ENCODE measurements around the gene FADS3.
A peak's percentile ranks its signal among the peaks of the same experiment; 100 is the strongest.
"Not testable (repeated sequence)": the region's sequence is repeated elsewhere in the genome, so short reads cannot be mapped to it uniquely, and the experiment has no call there.

FADS3 gene

DNA sequence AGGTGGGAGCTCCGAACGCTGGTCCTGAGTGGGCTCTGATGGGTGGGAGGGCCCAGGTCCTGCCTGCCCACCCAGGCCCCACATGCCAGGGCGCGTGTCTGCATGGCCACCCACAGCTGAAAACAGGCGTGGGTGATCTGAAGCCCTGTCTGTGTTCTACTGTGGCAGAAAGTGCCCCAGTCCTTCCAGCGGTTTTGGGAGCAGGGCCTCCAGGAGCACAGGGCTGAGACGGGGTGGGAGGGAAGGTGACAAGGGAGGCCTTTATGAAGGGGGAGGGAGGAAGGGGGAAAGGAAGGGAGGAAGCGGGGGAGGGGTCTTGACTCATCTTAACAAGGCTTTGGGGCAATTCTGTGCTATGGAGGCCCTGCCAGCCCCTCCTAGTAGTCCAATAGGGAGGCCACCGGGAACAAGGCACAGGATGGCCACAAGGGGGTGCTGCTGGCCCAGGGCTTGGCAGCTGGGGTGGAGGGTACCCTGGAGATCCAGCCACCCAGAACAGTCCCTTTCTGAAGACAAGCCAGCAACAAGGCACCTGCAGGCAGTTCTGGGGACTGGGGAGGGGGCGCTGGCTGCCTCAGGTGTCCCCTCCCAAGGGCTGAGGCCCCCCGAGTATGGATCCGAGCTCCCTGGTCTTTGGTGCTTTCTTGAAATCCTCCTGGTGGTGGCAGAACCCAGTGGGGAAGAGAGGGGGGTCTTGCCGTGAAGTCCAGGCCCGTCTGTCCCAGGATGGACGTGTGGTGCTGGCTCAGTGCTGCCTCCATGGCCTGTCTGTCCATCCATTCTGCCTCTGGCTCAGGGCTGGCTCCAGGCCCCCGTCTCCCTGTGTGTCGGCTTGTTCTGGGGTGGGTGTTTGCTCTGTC, 6.3 kb upstream of the FADS3 start:
- peak; percentile 84 for DNase-seq

DNA sequence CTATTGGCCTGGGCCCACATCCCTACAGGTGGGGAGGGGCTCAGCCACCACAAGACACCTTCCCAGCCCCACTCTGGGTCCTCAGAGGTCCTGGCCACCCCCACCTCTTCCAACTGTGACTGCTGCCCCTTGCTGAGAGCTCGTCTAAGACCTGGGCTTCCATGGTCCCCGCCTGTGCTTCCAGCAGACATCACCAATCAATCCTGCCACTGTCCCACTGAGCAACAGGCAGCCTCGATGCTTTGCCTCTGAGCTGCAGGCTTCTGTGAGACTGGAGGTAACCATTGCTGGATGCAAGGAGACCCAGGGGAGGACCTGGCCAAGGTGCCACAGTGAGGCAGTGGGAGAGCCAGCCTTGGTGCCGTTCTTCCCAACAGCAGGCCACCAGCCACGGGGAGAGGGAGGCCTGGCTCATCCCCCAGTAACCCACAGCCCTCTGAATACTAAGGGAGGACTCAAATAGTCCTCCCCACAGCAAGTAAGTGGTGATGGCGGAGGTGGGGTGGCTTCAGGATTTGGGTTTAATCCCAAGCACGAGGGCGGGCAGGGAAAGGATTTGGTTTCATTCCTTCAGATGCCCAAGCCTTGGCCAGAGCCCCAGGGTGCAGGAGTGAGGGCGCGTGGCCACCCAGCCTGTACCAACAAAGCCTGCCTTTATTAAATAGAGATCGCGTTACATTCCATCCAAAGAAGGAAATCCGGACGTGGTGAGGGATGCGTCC, 5.5 kb upstream of the FADS3 start:
- no peak for DNase-seq

DNA sequence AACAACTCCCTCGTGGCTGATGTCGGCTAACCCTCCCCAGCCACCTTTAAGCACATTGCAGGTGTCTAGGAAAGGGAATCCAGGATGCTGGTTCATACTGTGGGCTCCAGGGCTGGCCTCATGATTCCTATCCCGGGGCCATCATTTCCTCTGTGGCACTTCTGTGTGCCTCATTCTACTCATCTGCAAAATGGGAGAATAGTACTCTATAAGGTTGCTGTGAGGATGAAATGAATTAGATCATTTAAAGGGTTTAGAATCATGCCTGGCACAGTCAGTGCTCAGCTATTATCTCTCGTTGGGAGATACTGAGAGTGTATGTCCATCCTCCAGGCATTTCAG, 4.3 kb upstream of the FADS3 start:
- no peak for DNase-seq

GRCh38 chr11:61895046-61895717, 3.8 kb upstream of the FADS3 start:
- DNase-seq, result no peak

DNA sequence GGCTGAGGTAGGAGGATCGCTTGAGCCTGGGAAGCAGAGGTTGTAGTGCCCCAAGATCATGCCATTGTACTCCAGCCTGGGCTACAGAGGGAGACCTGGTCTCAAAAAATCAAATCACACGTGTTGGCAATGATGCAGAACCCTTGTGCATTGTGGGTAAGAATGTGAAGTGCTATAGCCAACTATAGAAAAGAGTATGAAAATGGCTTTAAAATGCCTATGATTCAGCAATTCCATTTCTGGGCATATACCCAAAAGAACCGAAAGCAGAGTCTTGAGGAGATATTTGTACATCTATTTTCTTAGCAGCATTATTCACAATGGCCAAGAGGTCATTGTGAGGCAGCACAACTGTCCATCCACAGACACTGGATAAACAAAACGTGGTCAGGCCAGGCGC, 2.6 kb upstream of the FADS3 start:
- peak; percentile 73 for DNase-seq

DNA sequence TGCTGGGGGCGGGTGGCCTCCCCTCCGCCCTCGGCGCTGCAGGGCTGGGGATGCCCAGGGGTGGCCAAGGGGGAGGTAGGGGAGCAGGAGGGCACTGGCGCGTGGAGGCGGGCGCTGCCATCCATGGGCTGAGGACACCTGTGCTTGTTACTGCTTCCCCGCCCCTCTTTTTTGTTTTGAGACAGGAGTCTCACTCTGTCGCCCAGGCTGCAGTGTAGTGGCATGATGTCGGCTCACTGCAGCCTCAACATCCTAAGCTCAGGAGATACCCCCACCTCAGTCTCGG, 683 bp upstream of the FADS3 start:
- no peak for DNase-seq

GRCh38 chr11:61890529-61891330, 615 bp downstream of the FADS3 start:
- peak; percentile 67 for DNase-seq

- no peak for DNase-seq
Observed at GRCh38 chr11:61889831-61890230, 1.5 kb downstream of the FADS3 start.

- DNase-seq, result no peak
Observed at GRCh38 chr11:61888590-61888989, 2.8 kb downstream of the FADS3 start.

- DNase-seq, result no peak
Observed at GRCh38 chr11:61887839-61888494, 3.4 kb downstream of the FADS3 start.

GRCh38 chr11:61886643-61887042, 4.7 kb downstream of the FADS3 start:
- DNase-seq, result no peak

GRCh38 chr11:61885784-61886580, 5.4 kb downstream of the FADS3 start:
- DNase-seq, result no peak

- peak; percentile 20 for DNase-seq
Observed at GRCh38 chr11:61885166-61885778, 6.1 kb downstream of the FADS3 start.

- no peak for DNase-seq
Observed at GRCh38 chr11:61883947-61884346, 7.4 kb downstream of the FADS3 start.

- DNase-seq, result no peak
Observed at GRCh38 chr11:61883327-61883726, 8.0 kb downstream of the FADS3 start.

DNA sequence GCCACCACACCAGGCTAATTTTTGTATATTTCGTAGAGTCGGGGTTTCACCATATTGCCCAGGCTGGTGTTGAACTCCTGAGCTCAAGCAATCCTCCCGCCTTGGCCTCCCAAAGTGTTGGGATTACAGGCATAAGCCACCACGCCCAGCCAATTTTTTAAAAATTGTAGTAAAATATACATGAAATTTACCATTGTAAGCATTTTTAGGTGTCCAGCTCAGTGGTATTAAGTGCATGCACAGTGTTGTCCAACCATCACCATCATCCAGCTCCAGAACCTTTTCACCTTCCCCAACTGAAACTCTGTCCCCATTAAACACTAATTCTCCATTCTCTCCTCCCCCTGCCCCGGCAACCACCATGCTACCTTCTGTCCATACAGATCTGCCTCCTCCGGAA, 8.5 kb downstream of the FADS3 start:
- no peak for DNase-seq

DNA sequence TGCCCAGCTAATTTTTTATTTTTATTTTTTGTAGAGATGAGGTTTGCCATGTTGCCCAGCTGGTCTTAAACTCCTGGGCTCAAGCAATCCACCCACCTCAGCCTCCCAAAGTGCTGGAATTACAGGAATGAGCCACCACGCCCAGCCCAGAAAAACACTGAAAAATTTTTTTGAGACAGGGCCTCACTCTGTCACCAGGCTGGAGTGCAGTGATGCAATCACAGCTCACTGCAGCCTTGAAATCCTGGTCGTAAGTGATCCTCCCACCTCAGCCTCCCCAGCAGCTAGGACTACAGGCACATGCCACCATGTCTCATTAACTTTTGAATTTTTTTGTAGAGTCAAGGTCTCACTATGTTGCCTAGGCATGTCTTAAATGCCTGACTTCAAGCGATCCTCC, 9.1 kb downstream of the FADS3 start:
- DNase-seq, result not testable (repeated sequence)

GRCh38 chr11:61881397-61881796, 9.9 kb downstream of the FADS3 start:
- DNase-seq, result no peak

DNA sequence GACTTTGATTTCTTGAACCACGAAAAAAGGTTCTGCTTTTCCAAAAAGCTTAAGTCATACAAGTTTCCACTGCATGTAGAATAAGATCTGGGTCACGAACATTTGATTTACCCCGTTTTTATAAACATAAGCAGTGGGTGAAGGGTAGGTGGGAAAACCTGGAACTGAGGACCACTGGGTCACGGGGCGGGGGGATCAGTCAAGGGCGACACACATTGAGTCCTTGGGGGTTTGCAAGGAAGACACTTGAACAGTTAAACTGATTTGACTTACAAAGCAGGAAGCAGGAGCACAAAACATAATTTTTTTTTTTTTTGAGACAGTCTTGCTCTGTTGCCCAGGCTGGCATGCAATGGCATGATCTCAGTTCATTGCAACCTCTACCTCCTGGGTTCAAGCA, 10.9 kb downstream of the FADS3 start:
- no peak for DNase-seq

GRCh38 chr11:61880031-61880430, 11.3 kb downstream of the FADS3 start:
- DNase-seq, result no peak

- DNase-seq, result no peak
Observed at GRCh38 chr11:61879152-61879551, 12.2 kb downstream of the FADS3 start.

Measured in OCI-M1 (cell line).